ENCODE measurements around the gene ADAM12.
A peak's percentile ranks its signal among the peaks of the same experiment; 100 is the strongest.
"Not testable (repeated sequence)": the region's sequence is repeated elsewhere in the genome, so short reads cannot be mapped to it uniquely, and the experiment has no call there.

ADAM12 gene

DNA sequence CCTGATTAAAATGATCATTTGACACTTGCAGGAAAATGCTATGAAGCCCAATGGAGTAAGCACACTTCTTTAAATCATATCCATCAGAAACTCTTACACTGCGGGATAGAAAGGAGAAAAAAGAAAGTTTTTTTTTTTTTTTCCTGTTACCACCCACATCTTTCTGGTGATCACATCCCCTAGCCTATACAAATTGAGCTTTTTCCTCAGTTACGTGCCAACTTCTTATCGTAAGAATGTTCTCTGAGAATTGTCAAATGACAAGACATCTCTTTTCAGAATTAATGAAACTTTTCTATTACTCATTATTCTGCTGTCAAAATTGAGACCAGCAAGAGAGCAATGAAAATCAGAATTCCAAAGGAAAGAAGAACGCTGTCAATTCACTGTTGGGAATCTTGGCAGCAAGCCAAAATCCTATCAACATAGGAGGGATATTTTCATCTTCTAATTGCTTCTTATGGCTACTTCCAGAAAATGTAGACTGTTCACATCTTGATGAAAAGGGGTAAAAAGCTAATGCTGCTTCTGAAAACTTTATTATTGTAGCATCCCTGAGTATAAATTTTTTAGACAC lies 179.5 kb downstream of the ADAM12 start:
- no peak for DNase-seq

DNA sequence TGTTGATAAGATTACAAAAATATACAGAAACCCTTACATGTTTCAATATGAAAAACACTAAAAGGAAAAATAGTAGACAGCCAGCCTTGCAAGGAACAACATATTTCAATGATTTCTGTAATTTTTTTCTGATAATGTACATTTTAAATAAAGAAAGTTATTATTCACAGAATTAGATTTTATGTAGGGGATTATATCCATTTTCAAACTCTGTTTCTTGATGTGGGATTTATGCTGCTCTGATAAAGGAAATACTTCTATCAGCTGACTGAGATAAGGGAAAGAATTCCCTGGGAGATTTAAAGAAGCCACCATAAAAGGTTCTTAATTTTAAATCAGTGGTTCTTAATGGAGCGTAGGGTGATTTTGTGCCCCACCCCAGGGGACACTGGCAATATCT lies 180.4 kb downstream of the ADAM12 start:
- DNase-seq, result no peak

DNA sequence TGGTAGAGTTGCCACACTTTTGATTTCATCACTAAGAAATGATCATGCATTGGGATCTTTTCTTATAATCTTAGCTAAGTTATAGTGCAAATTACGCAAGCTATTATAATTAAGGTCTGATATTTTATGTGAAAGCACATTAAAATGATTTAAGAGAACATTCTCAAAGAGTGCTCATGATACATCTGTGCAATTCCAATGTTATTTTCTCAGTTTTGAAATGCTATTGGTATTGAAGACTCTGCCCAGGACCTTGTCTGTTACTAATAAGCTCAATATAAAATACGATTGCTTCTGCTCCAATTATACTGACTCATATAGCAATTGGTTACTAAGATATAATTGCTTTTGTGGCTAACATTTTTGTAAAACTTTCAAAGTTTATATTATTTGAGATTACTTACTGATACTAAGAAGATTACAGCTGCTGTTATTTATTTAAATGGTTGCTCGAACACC lies 180.9 kb downstream of the ADAM12 start:
- DNase-seq, result no peak

GRCh38 chr10:126205486-126206205 lies 182.6 kb downstream of the ADAM12 start:
- no peak for DNase-seq

GRCh38 chr10:126204320-126204719 lies 184.0 kb downstream of the ADAM12 start:
- no peak for DNase-seq

DNA sequence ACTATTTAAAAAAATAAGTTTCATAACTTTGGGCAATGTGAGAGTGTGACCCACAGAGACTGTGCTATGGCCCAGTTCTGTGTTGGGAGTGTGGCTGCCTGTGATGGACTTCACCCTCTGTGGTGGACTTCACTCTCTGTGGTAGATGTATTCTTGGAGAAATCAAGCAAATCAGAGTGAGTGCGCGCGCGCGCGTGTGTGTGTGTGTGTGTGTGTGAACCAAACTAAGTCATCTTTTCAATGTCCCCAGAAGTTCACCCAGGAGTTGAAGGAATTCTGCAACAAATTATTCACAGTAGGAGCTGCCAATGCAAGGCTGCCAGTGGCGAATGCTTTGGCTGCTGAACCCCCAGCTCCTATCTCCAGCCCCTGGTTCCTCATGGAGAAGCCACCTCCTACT lies 184.5 kb downstream of the ADAM12 start:
- no peak for DNase-seq

DNA sequence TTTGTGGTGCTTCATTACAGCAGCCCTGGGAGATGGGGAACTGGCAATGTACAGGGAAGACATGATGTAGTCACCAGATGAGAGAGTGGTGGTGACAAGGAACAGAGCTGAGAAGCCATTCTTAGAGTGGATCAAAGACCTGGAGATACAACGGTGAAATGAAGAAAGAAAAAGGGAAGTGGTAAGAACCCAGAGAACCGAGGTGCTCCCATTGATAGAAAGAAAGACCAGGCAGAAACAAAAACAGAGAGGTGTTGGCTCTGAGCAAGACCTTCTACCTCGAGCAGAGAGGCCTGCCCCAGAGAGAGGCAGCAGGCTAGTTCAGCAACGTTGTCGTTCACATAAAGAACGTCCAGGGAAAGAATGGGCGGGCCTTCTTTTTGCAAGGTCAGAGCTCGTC lies 186.7 kb downstream of the ADAM12 start:
- no peak for DNase-seq

DNA sequence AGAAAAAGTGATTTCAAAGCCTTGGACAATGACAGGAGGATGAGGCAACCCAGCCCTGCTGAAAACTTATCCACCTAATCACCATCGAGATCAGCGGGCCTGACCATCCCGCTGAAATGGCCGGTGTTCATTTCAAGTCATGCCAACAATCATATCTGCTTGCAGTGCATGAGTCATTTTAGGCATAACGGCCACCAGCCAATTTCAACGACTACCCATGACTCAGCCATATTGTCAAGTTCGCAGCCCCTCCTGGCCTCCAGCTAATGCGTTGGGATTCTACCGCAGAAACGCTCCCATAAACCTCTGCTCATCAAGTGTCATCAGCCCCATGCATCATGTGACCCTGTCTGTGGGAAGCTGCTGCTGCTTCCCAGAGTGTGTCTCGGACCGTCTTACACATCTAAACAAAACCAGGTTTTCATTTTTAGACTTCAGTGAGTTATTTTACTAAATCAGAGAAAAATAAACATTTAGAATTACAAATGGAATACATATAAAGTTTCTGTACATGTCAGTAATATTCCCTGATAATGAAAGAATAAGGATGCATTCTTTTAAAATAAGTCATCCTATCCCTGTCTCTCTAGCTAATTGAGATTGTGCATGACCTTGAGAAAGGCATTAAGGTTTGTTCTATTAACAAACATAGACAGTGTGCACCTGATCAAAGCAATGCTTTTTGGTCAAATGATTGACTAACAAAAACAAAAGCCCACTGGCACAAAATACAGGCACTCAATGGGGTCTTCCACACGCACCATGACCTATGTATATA lies 188.9 kb downstream of the ADAM12 start:
- peak; percentile 28 to 44 for DNase-seq

GRCh38 chr10:126198681-126199080 lies 189.6 kb downstream of the ADAM12 start:
- no peak for DNase-seq

DNA sequence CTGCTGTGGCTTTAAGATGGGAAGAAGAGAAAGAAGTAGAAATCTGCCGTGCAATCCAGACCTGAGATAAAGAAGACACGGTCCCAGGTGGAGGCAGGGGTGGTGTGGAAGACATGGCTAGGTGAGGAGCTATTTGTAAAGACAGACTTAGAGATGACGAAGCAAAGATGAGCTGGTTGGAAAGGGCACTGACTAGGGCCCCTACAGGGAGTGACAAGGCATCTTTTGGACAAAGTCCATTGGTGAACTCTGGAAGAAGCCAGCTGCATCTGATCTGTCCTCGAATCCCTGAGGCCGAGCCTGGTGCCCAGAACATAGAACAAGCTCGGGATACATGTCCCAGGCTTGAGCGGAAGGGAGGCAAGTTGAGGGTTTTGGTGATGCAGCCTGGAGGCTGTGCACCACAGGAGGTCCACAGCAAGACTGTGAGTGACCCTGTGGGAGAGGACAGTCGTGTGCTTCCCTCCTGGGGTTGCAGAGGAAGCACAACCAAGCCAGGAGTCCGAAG lies 191.2 kb downstream of the ADAM12 start:
- no peak for DNase-seq

DNA sequence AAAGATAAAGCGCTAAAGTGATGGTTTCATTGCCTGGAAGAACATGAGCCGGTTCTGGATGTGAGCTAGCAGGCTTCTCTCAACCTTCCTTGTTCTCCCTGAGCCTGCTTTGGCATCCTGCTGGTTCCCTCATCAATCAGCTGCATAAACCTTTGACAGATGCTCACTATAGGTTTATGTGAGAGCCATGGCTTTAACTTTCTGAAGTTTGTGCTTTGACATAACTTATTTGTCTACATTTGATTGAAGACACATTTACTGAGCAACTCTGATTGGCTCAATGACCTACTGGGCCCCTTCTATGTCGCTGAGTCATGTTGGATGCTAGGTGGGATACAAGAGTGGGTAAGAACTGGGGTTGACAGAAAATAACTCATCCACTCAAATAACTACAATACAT lies 192.0 kb downstream of the ADAM12 start:
- DNase-seq, result no peak

DNA sequence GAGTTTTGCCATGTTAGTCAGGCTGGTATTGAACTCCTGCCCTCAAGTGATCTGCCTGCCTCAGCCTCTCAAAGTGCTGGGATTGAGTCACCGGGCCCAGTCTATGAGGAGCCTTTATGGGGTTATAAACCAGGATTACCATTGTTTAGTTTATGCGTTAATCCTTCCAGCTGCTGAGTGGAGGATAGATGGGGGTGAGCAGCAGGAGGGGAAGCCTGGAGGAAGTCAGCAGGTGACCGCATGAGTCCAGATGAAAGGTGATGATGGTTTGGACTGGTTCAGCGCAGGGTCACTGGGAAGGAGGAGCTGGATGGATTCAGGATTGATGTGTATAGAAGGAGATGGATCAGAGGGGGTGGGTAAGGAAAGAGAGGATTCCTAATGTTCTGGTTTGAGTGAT lies 197.1 kb downstream of the ADAM12 start:
- DNase-seq, result no peak

DNA sequence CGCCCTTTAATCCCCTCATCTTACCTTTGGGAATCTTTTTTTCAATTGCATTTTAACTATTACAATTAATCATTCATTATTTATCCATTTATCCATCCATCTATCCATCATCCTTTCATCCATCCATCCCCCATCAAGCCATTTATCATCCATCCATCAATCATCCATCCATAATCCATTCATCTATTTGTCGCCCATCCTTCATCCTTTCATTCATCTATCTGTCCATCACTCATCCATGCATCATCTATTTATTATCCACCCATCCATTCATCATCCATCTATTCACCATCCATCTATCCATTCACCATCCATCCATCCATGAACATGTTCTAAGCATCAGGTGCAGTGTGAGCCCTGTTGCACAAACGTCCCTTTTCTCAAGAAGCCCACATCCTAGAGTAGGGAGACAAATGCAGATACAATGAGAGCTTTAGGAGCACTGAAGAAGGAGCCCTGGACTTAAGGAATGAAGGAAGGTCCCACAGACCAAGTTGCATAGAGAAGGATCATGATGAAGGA lies 199.5 kb downstream of the ADAM12 start:
- DNase-seq, result no peak

- DNase-seq, result no peak
Measured at GRCh38 chr10:126187399-126187798, 200.9 kb downstream of the ADAM12 start.

DNA sequence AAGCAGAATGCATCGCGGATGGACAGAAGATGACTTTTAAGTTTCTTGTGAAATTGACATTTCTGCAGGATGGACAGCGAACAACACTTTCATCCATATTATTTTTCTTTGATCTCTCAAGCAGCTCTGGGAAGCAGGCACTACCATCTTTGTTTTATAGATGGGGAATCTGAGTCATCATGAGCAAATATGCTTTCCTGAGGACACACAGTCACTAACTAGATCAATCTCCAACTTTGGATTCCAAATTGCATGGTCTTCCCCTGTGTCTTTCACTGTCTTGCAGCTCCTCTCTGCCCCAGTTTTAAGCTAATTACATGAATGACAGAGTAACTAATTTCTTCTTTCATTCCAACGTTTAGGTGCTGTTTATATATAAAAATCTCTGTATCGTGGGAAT lies 201.5 kb downstream of the ADAM12 start:
- DNase-seq, result no peak

DNA sequence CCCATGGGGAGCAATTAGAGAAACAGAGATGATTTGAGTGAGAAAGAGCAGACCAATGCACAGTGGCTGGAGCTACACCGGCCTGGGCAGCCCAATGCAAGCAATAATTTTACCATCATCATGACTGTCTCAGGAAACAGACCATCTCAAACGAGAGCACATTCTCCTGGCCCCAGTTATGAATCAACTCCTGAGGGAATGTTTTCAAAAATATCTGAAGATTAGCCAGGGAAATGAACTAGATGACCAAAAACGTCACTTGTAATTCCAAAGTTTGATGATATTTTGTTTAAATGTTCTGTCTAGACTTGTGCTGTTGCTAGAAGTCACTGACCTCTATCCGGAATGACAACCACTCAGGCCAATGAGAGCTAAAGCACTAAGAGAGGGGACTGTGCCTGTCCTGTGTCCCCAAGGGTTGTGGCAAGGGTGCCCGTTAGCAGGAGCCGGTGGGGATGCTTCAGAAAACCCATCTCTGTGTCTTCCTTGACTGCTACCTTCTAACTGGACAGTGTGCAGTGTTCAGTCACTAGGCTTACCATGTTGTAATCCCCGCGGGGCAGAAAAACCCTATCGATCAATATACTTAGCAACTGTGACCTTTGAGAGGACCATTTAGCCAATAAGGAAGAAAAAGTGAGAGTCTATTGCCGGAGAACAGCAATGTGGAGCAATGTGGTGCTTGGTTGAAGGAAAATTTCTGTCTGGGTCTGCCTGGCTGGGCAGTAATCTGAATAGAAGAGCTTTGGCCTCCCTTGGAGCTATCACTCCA lies 202.4 kb downstream of the ADAM12 start:
- DNase-seq, result no peak

GRCh38 chr10:126181626-126182025 lies 206.7 kb downstream of the ADAM12 start:
- no peak for DNase-seq

GRCh38 chr10:126179637-126180036 lies 208.6 kb downstream of the ADAM12 start:
- DNase-seq, result no peak

DNA sequence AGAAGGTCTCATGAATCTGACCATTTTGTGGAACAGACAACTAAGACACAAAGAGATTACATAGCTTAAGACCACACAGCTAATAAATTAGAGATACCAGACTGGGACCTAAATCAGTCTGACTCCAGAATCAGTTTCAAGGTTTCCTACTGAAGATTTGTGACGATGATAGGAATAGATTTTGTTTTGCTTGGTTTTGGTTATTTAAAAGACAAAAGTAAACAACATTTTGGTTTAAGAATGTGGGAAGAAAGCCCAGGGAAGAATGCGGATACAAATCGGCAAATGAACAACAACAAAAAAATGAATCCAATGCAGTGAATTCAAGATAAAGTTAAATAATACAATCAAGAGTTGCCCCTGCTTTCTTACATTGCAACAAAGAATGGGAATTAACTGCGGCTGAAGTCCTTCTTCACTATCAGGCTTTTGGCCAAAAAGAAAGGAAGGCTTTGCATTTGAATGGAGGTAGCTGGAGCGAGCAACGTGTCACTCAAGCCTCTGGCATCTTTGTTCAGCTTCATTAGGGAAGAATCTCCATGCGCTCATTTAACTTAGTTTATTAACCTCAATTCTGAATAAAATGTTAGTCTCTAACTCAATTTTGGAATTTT lies 210.8 kb downstream of the ADAM12 start:
- no peak for DNase-seq

- DNase-seq, result no peak
Measured at GRCh38 chr10:126175641-126176262, 212.5 kb downstream of the ADAM12 start.

DNA sequence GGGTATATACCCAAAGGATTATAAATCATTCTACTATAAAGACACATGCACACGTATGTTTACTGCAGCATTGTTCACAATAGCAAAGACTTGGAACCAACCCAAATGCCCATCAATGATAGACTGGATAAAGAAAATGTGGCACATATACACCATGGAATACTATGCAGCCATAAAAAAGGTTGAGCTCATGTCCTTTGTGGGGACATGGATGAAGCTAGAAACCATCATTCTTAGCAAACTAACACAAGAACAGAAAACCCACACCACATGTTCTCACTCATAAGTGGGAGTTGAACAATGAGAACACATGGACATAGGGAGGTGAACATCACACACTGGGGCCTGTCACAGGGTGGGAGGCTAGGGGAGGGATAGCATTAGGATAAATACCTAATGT lies 215.5 kb downstream of the ADAM12 start:
- DNase-seq, result not testable (repeated sequence)

- no peak for DNase-seq
Measured at GRCh38 chr10:126171555-126171954, 216.7 kb downstream of the ADAM12 start.
